ENCODE data around the gene PABPN1L.

DNA sequence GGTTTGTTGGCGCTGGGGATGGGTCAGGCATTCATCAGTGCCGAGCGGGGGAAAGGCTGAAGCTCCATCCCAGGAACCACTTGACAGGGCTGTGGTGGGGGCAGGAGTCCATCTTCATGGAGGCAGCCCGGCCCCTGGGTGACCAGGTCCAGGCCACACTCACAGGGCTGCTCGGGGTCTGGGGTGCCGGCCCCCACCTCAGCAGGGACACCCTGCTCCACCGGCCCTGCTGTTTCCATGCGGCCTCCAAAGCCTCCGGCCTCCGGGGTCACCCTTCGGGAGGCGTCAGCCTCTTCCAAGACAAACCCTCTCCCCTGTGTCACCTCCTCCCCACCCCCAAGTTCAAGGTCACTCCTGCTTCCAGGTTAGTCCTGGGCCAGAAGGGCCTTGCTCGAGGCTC lies 31.8 kb downstream of the PABPN1L start:
- TF ChIP-seq, protein P1, sequence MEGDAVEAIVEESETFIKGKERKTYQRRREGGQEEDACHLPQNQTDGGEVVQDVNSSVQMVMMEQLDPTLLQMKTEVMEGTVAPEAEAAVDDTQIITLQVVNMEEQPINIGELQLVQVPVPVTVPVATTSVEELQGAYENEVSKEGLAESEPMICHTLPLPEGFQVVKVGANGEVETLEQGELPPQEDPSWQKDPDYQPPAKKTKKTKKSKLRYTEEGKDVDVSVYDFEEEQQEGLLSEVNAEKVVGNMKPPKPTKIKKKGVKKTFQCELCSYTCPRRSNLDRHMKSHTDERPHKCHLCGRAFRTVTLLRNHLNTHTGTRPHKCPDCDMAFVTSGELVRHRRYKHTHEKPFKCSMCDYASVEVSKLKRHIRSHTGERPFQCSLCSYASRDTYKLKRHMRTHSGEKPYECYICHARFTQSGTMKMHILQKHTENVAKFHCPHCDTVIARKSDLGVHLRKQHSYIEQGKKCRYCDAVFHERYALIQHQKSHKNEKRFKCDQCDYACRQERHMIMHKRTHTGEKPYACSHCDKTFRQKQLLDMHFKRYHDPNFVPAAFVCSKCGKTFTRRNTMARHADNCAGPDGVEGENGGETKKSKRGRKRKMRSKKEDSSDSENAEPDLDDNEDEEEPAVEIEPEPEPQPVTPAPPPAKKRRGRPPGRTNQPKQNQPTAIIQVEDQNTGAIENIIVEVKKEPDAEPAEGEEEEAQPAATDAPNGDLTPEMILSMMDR (IDR thresholded peaks at IDR 0.05 in 2 of 3, conservative IDR thresholded peaks at IDR 0.05 in 1 of 3; ENCODE audit: borderline replicate concordance in 1 of 3, insufficient read depth in 1 of 3, low read depth in 2 of 3, low read length in 2 of 3): no peak
- TF ChIP-seq RAD21 (IDR thresholded peaks at IDR 0.05; ENCODE audit: low read depth) (no peak), EZH2phosphoT487 (IDR thresholded peaks at IDR 0.05; ENCODE audit: borderline replicate concordance) (no peak), ZNF274 (IDR thresholded peaks at IDR 0.05; ENCODE audit: low read depth, low read length) (no peak), POLR2AphosphoS5 (IDR thresholded peaks at IDR 0.05; ENCODE audit: low read depth, low read length) (no peak), TCF7L2 (IDR thresholded peaks at IDR 0.05; ENCODE audit: borderline replicate concordance, extremely low read depth, insufficient read depth, insufficient read length) (no peak)
- TF ChIP-seq, protein P2, sequence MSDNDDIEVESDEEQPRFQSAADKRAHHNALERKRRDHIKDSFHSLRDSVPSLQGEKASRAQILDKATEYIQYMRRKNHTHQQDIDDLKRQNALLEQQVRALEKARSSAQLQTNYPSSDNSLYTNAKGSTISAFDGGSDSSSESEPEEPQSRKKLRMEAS (IDR thresholded peaks at IDR 0.05): no peak

Measured in HCT116 (cell line).